HepG2 (cell line): ENCODE results near the gene SLC28A3. TPM values are rescaled to one million over a fixed set of nuclear protein-coding genes. Genes with fewer than 3 reads are reported as not detected.

ENCODE experiments used
- ATAC-seq: fragments of 200-7000 bp; cut with Tn5 transposase; 3 replicates; pipeline ENCODE4 v1.9.1; 2020; ENCODE audit warnings: mild to moderate bottlenecking, moderate library complexity
- BruUV-seq: library from RNA; stranded (reverse); fragments of 400-500 nt; replicated peaks from 2 replicates; lab custom pipeline; 2021; lab: Mats Ljungman, UMichigan
- CTCF ChIA-PET: fragments of 300-600 bp; formaldehyde crosslinking; extraction: SDS; loops from one replicate; lab custom pipeline; 2021; ENCODE audit warnings: low total read pairs, inconsistent platforms, low intra/inter-chr PET ratio; lab: Yijun Ruan, JAX
- POLR2A ChIA-PET: fragments of 350-600 bp; sonication (Branson Sonifier 250); formaldehyde crosslinking; loops from one replicate; lab custom pipeline; 2020; ENCODE audit warnings: antibody characterized with exemption, inconsistent platforms; lab: Yijun Ruan, JAX
- DNase-seq: peaks from one replicate; pipeline ENCODE4 v3.0.0-alpha.2; 2015; ENCODE audit warnings: low spot score
- FAIRE-seq: peaks from 3 replicates; lab custom pipeline; 2011; peaks lifted over from hg19 to GRCh38; lab: Jason Lieb, UNC
- H2AFZ ChIP-seq: one replicate; pipeline ENCODE4 v1.6.1; 2011; ENCODE audit warnings: low read length, inconsistent platforms
- H3K27ac ChIP-seq: fragments of 300-600 bp; 3 replicates; pipeline ENCODE4 v1.8.0; 2011; ENCODE audit warnings: mixed run types, mild to moderate bottlenecking, mixed read lengths, low read length, inconsistent platforms; ENCODE audit not compliant: insufficient read depth; ENCODE audit errors: extremely low read length
- H3K27me3 ChIP-seq, 2 experiments: fragments of 200-600 bp in 1 of 2; 2 replicates in 1 of 2; 3 replicates in 1 of 2; pipeline versions ENCODE4 v1.6.0 to v1.8.0; 2011; ENCODE audit warnings: low read length in 2 of 2, mild to moderate bottlenecking in 2 of 2, moderate library complexity in 2 of 2, inconsistent platforms in 1 of 2; ENCODE audit not compliant: insufficient read depth in 2 of 2, control insufficient read depth in 1 of 2
- H3K36me3 ChIP-seq, 2 experiments: fragments of 200-600 bp in 1 of 2; replicated peaks in 1 of 2; 2 replicates in 1 of 2; 3 replicates in 1 of 2; pipeline versions ENCODE4 v1.5.1 to v1.8.0; 2011; ENCODE audit warnings: low read length in 2 of 2, inconsistent platforms in 1 of 2; ENCODE audit not compliant: insufficient read depth in 2 of 2, control insufficient read depth in 1 of 2
- H3K4me1 ChIP-seq: 2 replicates; pipeline ENCODE4 v1.5.1; 2012; ENCODE audit warnings: low read length, inconsistent platforms; ENCODE audit not compliant: insufficient read depth
- H3K4me2 ChIP-seq: 2 replicates; pipeline ENCODE4 v1.6.0; 2011; ENCODE audit warnings: low read depth, low read length, inconsistent platforms
- H3K4me3 ChIP-seq, 3 experiments: fragments of 200-600 bp in 1 of 3; sonication (generic), shearing (Covaris generic) in 1 of 3; replicated peaks in 1 of 3; 2 replicates each; pipeline ENCODE4 v1.5.1; 2011 to 2016; ENCODE audit warnings: low read length in 3 of 3, inconsistent platforms in 2 of 3, low read depth in 2 of 3, mild to moderate bottlenecking in 2 of 3, control low read depth in 1 of 3, mixed read lengths in 1 of 3; ENCODE audit not compliant: insufficient read depth in 1 of 3
- H3K79me2 ChIP-seq: one replicate; pipeline ENCODE4 v1.6.1; 2011; ENCODE audit warnings: low read length, inconsistent platforms; ENCODE audit not compliant: insufficient read depth
- H3K9ac ChIP-seq: 2 replicates; pipeline ENCODE4 v1.6.0; 2011; ENCODE audit warnings: mild to moderate bottlenecking, low read depth, low read length, inconsistent platforms; ENCODE audit not compliant: insufficient read depth
- H3K9me3 ChIP-seq: 2 replicates; pipeline ENCODE4 v1.5.1; 2012; ENCODE audit warnings: mild to moderate bottlenecking, low read length
- H4K20me1 ChIP-seq: 2 replicates; pipeline ENCODE4 v1.6.0; 2011; ENCODE audit warnings: inconsistent platforms, mild to moderate bottlenecking, low read length, moderate library complexity; ENCODE audit not compliant: insufficient read depth
- CEBPG ChIP-seq: IDR thresholded peaks from 2 replicates; pipeline ENCODE4 v1.6.1; 2016
- FOXA3 ChIP-seq: IDR thresholded peaks from 2 replicates; pipeline ENCODE4 v1.6.1; 2016; ENCODE audit warnings: missing genetic modification reagents, missing compliant biosample characterization
- GPN1 ChIP-seq: sonication (generic); formaldehyde crosslinking; IDR thresholded peaks from 2 replicates; pipeline ENCODE4 v1.5.1; 2020; ENCODE audit warnings: missing genetic modification reagents, borderline replicate concordance
- RNF2 ChIP-seq: fragments of 450-650 bp; conservative IDR thresholded peaks from 2 replicates; pipeline ENCODE4 v1.6.1; 2016; ENCODE audit warnings: low read depth
- RORA ChIP-seq: sonication (generic); formaldehyde crosslinking; IDR thresholded peaks from 2 replicates; pipeline ENCODE4 v1.5.0; 2020; ENCODE audit warnings: mild to moderate bottlenecking, missing genetic modification reagents, moderate library complexity
- ZBTB38 ChIP-seq: sonication (generic); formaldehyde crosslinking; IDR thresholded peaks from 2 replicates; pipeline ENCODE4 v1.5.1; 2020; ENCODE audit warnings: mild to moderate bottlenecking, missing genetic modification reagents
- ZNF263 ChIP-seq: sonication (generic); formaldehyde crosslinking; IDR thresholded peaks from 2 replicates; pipeline ENCODE4 v1.4.0; 2020; ENCODE audit warnings: missing genetic modification reagents
- WGBS: methylation state at CpG from one replicate; pipeline ENCODE4 v1.1.6; 2017; ENCODE audit warnings: low lambda C conversion rate; 5-methylcytosine and 5-hydroxymethylcytosine counted together
- in situ Hi-C: cut with HindIII; loops from 2 replicates; pipeline ENCODE4 v1.10.0; 2017; ENCODE audit warnings: low pct_unique_long_range_greater_than_20kb; ENCODE audit not compliant: extremely low pct_ligation_motif_present
- intact Hi-C: fragments of 100-400 bp; cut with micrococcal nuclease; formaldehyde crosslinking; loops from one replicate; pipeline ENCODE4 v1.10.0; 2022; ENCODE audit not compliant: unreplicated experiment
- polyA plus RNA-seq, 8 experiments: library from polyadenylated mRNA; depleted of rRNA in 3 of 8; stranded (reverse) in 7 of 8; unstranded in 1 of 8; fragments of >200 nt; fragmentation: Illumina TruSeq in 4 of 8; extraction: Trizol in 4 of 8; gene quantifications; 2 replicates each; pipeline versions ENCODE4 v1.2.1 to v1.2.3, GENCODE V29; 2011 to 2016; ENCODE audit warnings: low read depth in 4 of 8, missing spikeins in 1 of 8, mixed read lengths in 1 of 8; ENCODE audit not compliant: insufficient read depth in 1 of 8
- total RNA-seq, 5 experiments: library from RNA; depleted of rRNA; stranded (reverse); fragments of >200 nt; fragmentation: Illumina TruSeq; extraction: Trizol; gene quantifications; 2 replicates each; pipeline ENCODE4 v1.2.3, GENCODE V29; 2016; ENCODE audit warnings: low read depth in 1 of 5
- TF ChIP-seq, protein P1 (sequence below): sonication (generic); formaldehyde crosslinking; IDR thresholded peaks from 2 replicates; pipeline ENCODE4 v1.8.1; 2022; ENCODE audit warnings: low read depth, mild to moderate bottlenecking, missing genetic modification reagents
- TF ChIP-seq, protein P2 (sequence below): sonication (generic); formaldehyde crosslinking; IDR thresholded peaks from 2 replicates; pipeline ENCODE4 v1.8.1; 2023; ENCODE audit warnings: mild to moderate bottlenecking, missing genetic modification reagents, borderline replicate concordance

SLC28A3 gene
- total and polyA plus RNA-seq, 2 of the 13 experiments (the other 11 are each of a cell fraction or from before 2014, with no cell fraction given): not detected

DNA sequence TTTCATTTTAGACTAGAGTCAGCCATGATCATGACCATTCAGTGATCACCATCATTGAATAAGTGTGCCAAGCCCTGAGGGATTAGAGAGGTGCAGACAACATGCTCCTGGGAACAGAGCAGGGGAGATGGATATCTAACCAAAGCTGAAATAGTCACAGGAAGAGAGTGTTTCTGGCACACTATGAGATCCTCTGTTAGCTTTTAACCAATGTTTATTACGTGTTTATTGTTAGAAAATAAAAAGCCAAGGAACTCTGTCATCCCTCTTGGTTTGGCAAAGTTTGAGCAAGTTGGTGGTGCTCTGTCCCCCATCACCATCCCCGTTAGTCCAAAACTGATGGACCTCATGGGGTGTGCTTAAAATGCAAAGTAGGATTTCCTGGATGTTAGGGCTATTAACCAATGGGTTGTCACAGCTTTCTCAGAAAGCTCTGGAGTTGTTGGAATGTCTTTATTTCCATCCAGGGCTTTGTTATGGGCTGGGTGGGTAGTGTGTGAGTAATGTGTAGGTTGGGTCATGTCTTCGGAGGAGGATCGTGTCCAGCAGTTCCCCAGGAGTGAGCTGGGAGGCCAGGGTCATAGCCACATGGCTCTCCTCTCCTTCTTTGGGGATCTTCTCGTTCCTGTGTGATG is 34.9 kb downstream of the SLC28A3 start:
- POLR2A ChIA-PET: no interaction called here
- H3K9ac ChIP-seq: no peak overlapping the region
- no peak overlapping the region for H3K27ac ChIP-seq
- no peak for DNase-seq
- peaks cover 0 to 9% of the 10 kb centered on the region in 2 experiments; a peak in 1 of 5 replicates for H3K27me3 ChIP-seq
- ATAC-seq: no peak
- FAIRE-seq: no peak
- H3K4me1 ChIP-seq: no peaks in the 10 kb centered on the region
- no peak overlapping the region for H2AFZ ChIP-seq
- H4K20me1 ChIP-seq: no peaks in the 10 kb centered on the region
- TF ChIP-seq RORA (CRISPR knock-in tag) (no peak), ZNF263 (CRISPR knock-in tag) (no peak), CEBPG (CRISPR knock-in tag) (no peak), GPN1 (no peak), FOXA3 (no peak), ZBTB38 (no peak), RNF2 (no peak)
- TF ChIP-seq, protein P1, sequence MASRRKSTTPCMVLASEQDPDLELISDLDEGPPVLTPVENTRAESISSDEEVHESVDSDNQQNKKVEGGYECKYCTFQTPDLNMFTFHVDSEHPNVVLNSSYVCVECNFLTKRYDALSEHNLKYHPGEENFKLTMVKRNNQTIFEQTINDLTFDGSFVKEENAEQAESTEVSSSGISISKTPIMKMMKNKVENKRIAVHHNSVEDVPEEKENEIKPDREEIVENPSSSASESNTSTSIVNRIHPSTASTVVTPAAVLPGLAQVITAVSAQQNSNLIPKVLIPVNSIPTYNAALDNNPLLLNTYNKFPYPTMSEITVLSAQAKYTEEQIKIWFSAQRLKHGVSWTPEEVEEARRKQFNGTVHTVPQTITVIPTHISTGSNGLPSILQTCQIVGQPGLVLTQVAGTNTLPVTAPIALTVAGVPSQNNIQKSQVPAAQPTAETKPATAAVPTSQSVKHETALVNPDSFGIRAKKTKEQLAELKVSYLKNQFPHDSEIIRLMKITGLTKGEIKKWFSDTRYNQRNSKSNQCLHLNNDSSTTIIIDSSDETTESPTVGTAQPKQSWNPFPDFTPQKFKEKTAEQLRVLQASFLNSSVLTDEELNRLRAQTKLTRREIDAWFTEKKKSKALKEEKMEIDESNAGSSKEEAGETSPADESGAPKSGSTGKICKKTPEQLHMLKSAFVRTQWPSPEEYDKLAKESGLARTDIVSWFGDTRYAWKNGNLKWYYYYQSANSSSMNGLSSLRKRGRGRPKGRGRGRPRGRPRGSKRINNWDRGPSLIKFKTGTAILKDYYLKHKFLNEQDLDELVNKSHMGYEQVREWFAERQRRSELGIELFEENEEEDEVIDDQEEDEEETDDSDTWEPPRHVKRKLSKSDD (CRISPR knock-in tag): no peak
- TF ChIP-seq, protein P2, sequence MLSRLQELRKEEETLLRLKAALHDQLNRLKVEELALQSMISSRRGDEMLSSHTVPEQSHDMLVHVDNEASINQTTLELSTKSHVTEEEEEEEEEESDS (CRISPR knock-in tag): no peak
- no TSS peak for BruUV-seq
- no peak overlapping the region for H3K4me3 ChIP-seq
- 0% methylated on average over 4 of the region's 5 CpGs for WGBS
- H3K9me3 ChIP-seq: no peaks in the 10 kb centered on the region
- H3K36me3 ChIP-seq: no peaks in the 10 kb centered on the region
- CTCF ChIA-PET: no interaction called here
- H3K4me2 ChIP-seq: no peak overlapping the region
- intact Hi-C loops: no loop called here
- H3K79me2 ChIP-seq: no peaks in the 10 kb centered on the region
- in situ Hi-C loops: no loop called here
